Peyer's patch (tissue), 4 donors: ENCODE measurements around the gene LAIR2. TPM values are rescaled to one million over a fixed set of nuclear protein-coding genes. Genes with fewer than 3 reads are reported as not detected.

ENCODE experiments used
- DNase-seq, 3 donors: peaks; one replicate each; pipeline ENCODE4 v3.0.0-alpha.2; 2017 to 2019
- H3K27ac ChIP-seq, 4 donors: fragments of 200-600 bp; sonication (generic); one replicate each; pipeline ENCODE4 v1.5.1; 2016 to 2019
- H3K27me3 ChIP-seq, 2 donors: fragments of 200-600 bp; sonication (generic); one replicate each; pipeline ENCODE4 v1.5.1; 2019
- H3K36me3 ChIP-seq, 3 donors: fragments of 200-600 bp; sonication (generic); one replicate each; pipeline ENCODE4 v1.5.1; 2016 to 2019
- H3K4me1 ChIP-seq, 4 donors: fragments of 200-600 bp; sonication (generic); one replicate each; pipeline ENCODE4 v1.5.1; 2016 to 2019
- H3K4me3 ChIP-seq, 4 donors: fragments of 200-600 bp; sonication (generic); 1 replicate in 3 of 4; 2 replicates in 1 of 4; pipeline ENCODE4 v1.5.1; 2016 to 2019; ENCODE audit warnings: mild to moderate bottlenecking in 1 of 4
- H3K9me3 ChIP-seq, 4 donors: fragments of 200-600 bp; sonication (generic); one replicate each; pipeline ENCODE4 v1.5.1; 2016 to 2019; ENCODE audit warnings: mild to moderate bottlenecking in 1 of 4
- CTCF ChIP-seq, 6 experiments: fragments of 450-650 bp in 4 of 6; fragments of 200-600 bp in 2 of 6; sonication (generic) in 1 of 6; IDR thresholded peaks; one replicate each; pipeline ENCODE4 v1.5.1; 2017 to 2019; ENCODE audit warnings: antibody characterized with exemption in 6 of 6, mild to moderate bottlenecking in 3 of 6, moderate library complexity in 1 of 6
- POLR2A ChIP-seq, 2 donors: fragments of 450-650 bp; IDR thresholded peaks; one replicate each; pipeline ENCODE4 v1.5.1; 2017; ENCODE audit warnings: antibody characterized with exemption in 2 of 2, mild to moderate bottlenecking in 2 of 2, moderate library complexity in 2 of 2
- total RNA-seq, 4 donors: library from RNA; depleted of rRNA; stranded (reverse); fragments of >200 nt; gene quantifications; one replicate each; pipeline ENCODE4 v1.1.0, GENCODE V29; 2016

Gene LAIR2
- total RNA-seq: not detected

GRCh38 chr19:54502518-54503048, at the start of gene LAIR2:
Gene LAIR2 (plus strand): TSS chr19:54502831. CDS start chr19:54502919, 88 bp downstream.
- TF ChIP-seq CTCF (IDR thresholded peaks at IDR 0.05) (no peak), POLR2A (IDR thresholded peaks at IDR 0.05) (no peak)
- Histone ChIP-seq H3K9me3 (no peaks in the 10 kb centered on the region), H3K27ac (no peak within 1 kb of the TSS), H3K36me3 (no peaks in the 10 kb centered on the region), H3K27me3 (no peaks in the 10 kb centered on the region), H3K4me1 (no peaks in the 10 kb centered on the region), H3K4me3 (no peak within 1 kb of the TSS)
- no peak for DNase-seq

GRCh38 chr19:54453921-54454780, 48.5 kb upstream of the LAIR2 start:
- Histone ChIP-seq H3K4me1 (peaks cover 7 to 28% (median 12%) of the 10 kb centered on the region in 4 donors), H3K36me3 (peaks cover 0 to 84% (median 10%) of the 10 kb centered on the region in 3 donors), H3K4me3 (no peak overlapping the region), H3K9me3 (no peaks in the 10 kb centered on the region), H3K27me3 (no peaks in the 10 kb centered on the region), H3K27ac (no peak overlapping the region)
- TF ChIP-seq CTCF (IDR thresholded peaks at IDR 0.05): no peak
- TF ChIP-seq POLR2A (IDR thresholded peaks at IDR 0.05): no peak
- no peak for DNase-seq

GRCh38 chr19:54454781-54455675, 47.6 kb upstream of the LAIR2 start:
- TF ChIP-seq POLR2A (IDR thresholded peaks at IDR 0.05): no peak
- no peak for TF ChIP-seq CTCF (IDR thresholded peaks at IDR 0.05)
- no peak for DNase-seq
- H3K36me3 ChIP-seq: peaks cover 0 to 93% (median 10%) of the 10 kb centered on the region in 3 donors
- no peak overlapping the region for H3K27ac ChIP-seq
- no peaks in the 10 kb centered on the region for H3K27me3 ChIP-seq
- no peaks in the 10 kb centered on the region for H3K9me3 ChIP-seq
- H3K4me3 ChIP-seq: no peak overlapping the region
- H3K4me1 ChIP-seq: peaks cover 3 to 35% (median 12%) of the 10 kb centered on the region in 4 donors

- no peak overlapping the region for H3K4me3 ChIP-seq
- TF ChIP-seq CTCF (IDR thresholded peaks at IDR 0.05) (no peak), POLR2A (IDR thresholded peaks at IDR 0.05) (no peak)
- peaks cover 0 to 35% (median 4%) of the 10 kb centered on the region in 4 donors for H3K4me1 ChIP-seq
- no peaks in the 10 kb centered on the region for H3K9me3 ChIP-seq
- no peaks in the 10 kb centered on the region for H3K27me3 ChIP-seq
- peaks cover 0 to 100% (median 10%) of the 10 kb centered on the region in 3 donors for H3K36me3 ChIP-seq
- no peak for DNase-seq
- no peak overlapping the region for H3K27ac ChIP-seq
Measured at GRCh38 chr19:54455786-54456422, 46.7 kb upstream of the LAIR2 start.
